ENCODE data around the gene LMCD1.

LMCD1 gene

DNA sequence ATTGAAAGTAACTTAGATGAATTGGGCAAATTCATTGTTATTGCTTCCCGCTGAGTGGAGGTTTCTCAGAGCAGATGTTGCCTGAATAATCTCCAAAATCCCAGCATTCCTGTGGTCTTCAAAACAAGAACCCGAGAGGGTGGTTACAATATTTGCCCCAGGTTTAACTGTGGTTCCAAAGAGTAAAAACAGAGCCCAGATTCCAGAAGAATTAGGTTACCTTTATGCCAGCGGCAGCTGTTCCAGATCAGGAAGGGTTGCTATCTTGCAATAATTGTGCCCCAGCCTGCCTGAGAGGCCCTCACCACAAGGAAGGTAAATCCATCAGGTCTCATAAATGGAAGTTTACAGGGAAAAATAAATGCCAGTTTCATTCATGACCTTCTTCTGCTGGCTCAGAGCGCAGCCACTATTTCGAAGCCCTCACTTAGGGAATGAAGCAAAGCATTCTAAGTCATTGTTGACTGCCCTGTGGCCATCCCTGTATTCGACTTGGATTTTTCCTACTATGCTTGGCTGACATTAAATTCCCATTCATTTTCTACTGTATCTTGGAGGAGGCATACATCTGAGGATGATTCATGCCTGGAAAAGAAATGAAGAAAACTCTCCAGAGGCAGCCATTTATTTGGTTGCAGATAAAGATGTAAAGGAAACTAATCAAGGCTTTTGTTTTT, 88.4 kb downstream of the LMCD1 start:
- Histone ChIP-seq H3F3A (ENCODE audit: insufficient read depth, low read length) (no peaks in the 10 kb centered on the region), H3K27ac (ENCODE audit: low read depth, low read length, poor library complexity, severe bottlenecking) (no peak overlapping the region), H4K20me1 (ENCODE audit: insufficient read depth, low read length) (no peaks in the 10 kb centered on the region), H3K4me2 (ENCODE audit: low read length) (no peak overlapping the region), H3K4me3 (ENCODE audit: low read depth, low read length, poor library complexity, severe bottlenecking) (no peak overlapping the region), H3K9ac (ENCODE audit: low read length) (no peak overlapping the region), H3K9me2 (ENCODE audit: low read depth, low read length) (no peaks in the 10 kb centered on the region), H3K79me2 (ENCODE audit: insufficient read depth, low read length) (no peaks in the 10 kb centered on the region), H2AFZ (ENCODE audit: low read length) (no peak overlapping the region), H3K27me3 (ENCODE audit: insufficient read depth, low read length) (no peaks in the 10 kb centered on the region), H3K9me3 (ENCODE audit: low read length) (no peaks in the 10 kb centered on the region), H3K36me3 (ENCODE audit: insufficient read depth, low read length) (no peaks in the 10 kb centered on the region; the same call in 1 of the 2 replicates), H3K4me1 (ENCODE audit: insufficient read depth, low read length, severe bottlenecking) (no peaks in the 10 kb centered on the region)
- TF ChIP-seq EZH2 (IDR thresholded peaks at IDR 0.05; ENCODE audit: borderline replicate concordance, low read length), result no peak
- TF ChIP-seq, protein P1, sequence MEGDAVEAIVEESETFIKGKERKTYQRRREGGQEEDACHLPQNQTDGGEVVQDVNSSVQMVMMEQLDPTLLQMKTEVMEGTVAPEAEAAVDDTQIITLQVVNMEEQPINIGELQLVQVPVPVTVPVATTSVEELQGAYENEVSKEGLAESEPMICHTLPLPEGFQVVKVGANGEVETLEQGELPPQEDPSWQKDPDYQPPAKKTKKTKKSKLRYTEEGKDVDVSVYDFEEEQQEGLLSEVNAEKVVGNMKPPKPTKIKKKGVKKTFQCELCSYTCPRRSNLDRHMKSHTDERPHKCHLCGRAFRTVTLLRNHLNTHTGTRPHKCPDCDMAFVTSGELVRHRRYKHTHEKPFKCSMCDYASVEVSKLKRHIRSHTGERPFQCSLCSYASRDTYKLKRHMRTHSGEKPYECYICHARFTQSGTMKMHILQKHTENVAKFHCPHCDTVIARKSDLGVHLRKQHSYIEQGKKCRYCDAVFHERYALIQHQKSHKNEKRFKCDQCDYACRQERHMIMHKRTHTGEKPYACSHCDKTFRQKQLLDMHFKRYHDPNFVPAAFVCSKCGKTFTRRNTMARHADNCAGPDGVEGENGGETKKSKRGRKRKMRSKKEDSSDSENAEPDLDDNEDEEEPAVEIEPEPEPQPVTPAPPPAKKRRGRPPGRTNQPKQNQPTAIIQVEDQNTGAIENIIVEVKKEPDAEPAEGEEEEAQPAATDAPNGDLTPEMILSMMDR (IDR thresholded peaks at IDR 0.05; ENCODE audit: low read length), result no peak

DNA sequence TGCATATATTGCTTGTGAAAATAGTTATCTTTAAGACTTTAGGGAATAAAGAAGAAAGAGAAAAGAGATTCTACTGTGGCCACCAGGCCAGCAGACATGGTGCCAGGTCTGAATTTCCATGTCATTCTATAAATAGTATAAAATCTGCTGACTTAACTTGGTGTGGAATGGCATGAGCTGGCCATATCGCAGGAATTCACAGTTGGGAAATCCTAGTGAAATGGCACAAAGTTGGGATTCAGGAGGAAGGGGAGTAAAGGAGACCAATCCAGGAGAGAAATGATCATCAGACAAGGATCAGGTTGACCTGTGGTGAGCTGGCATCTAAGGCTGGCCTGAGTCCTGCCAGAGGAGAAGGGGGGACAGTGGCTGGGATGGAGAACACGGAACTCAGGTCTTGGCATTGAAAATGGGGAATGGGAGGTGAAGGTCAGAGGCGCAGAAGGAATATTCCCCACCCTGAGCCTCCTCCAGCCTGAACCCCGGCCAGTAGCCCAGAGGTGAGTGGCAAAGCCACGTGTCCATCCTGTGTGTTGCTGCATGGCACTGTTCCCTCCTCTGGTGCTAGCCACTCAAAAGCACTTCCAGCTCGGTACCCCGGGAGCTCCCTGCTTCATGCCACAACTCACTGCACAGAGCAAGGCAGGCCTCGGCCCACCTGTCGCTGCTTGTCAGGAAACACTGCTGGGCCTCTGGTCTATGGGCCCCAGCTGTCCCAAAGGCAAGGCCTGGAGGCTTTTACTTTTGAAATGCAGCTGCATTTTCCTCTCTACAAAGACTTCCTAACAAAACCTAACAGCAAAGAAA, 91.6 kb downstream of the LMCD1 start:
- Histone ChIP-seq H3K4me3 (ENCODE audit: low read depth, low read length, poor library complexity, severe bottlenecking) (no peak overlapping the region), H3K4me2 (ENCODE audit: low read length) (no peak overlapping the region), H3K27ac (ENCODE audit: low read depth, low read length, poor library complexity, severe bottlenecking) (no peak overlapping the region), H4K20me1 (ENCODE audit: insufficient read depth, low read length) (no peaks in the 10 kb centered on the region), H3K36me3 (ENCODE audit: insufficient read depth, low read length) (no peaks in the 10 kb centered on the region; the same call in 1 of the 2 replicates), H3K9ac (ENCODE audit: low read length) (no peak overlapping the region), H3K9me3 (ENCODE audit: low read length) (no peaks in the 10 kb centered on the region), H3K9me2 (ENCODE audit: low read depth, low read length) (no peaks in the 10 kb centered on the region), H3K79me2 (ENCODE audit: insufficient read depth, low read length) (no peaks in the 10 kb centered on the region), H2AFZ (ENCODE audit: low read length) (no peak overlapping the region), H3K27me3 (ENCODE audit: insufficient read depth, low read length) (no peaks in the 10 kb centered on the region), H3F3A (ENCODE audit: insufficient read depth, low read length) (no peaks in the 10 kb centered on the region), H3K4me1 (ENCODE audit: insufficient read depth, low read length, severe bottlenecking) (no peaks in the 10 kb centered on the region)
- TF ChIP-seq EZH2 (IDR thresholded peaks at IDR 0.05; ENCODE audit: borderline replicate concordance, low read length), result no peak
- TF ChIP-seq, protein P1 (IDR thresholded peaks at IDR 0.05; ENCODE audit: low read length), result no peak

DNA sequence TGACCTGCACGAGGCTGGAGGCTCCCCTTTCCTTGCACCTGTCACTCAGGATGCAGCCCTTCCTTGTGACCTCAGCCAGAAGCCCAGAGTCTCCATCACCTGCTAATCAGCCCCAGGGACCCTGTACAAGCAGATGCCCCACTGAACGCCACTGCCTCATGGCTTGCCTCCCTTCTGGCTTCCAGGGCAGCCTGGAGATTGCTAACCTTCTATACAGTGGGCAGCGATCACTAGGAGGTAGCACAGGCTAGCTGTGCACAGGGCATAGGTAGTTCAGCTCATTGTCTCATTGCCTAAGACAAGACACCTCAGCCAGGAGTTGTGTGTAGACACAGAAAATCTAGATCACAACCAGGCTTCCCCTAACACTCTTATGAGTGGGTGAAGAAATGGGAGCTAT, 93.6 kb downstream of the LMCD1 start:
- no peaks in the 10 kb centered on the region for H3K9me3 ChIP-seq (ENCODE audit: low read length)
- H3K79me2 ChIP-seq (ENCODE audit: insufficient read depth, low read length), result no peaks in the 10 kb centered on the region
- H2AFZ ChIP-seq (ENCODE audit: low read length), result no peak overlapping the region
- H3K9me2 ChIP-seq (ENCODE audit: low read depth, low read length), result no peaks in the 10 kb centered on the region
- no peak overlapping the region for H3K4me3 ChIP-seq (ENCODE audit: low read depth, low read length, poor library complexity, severe bottlenecking)
- no peaks in the 10 kb centered on the region for H4K20me1 ChIP-seq (ENCODE audit: insufficient read depth, low read length)
- H3K4me2 ChIP-seq (ENCODE audit: low read length), result no peak overlapping the region
- H3K9ac ChIP-seq (ENCODE audit: low read length), result no peak overlapping the region
- H3K27ac ChIP-seq (ENCODE audit: low read depth, low read length, poor library complexity, severe bottlenecking), result no peak overlapping the region
- no peaks in the 10 kb centered on the region for H3F3A ChIP-seq (ENCODE audit: insufficient read depth, low read length)
- TF ChIP-seq EZH2 (IDR thresholded peaks at IDR 0.05; ENCODE audit: borderline replicate concordance, low read length), result no peak
- TF ChIP-seq, protein P1 (IDR thresholded peaks at IDR 0.05; ENCODE audit: low read length), result no peak
- no peaks in the 10 kb centered on the region for H3K27me3 ChIP-seq (ENCODE audit: insufficient read depth, low read length)
- no peaks in the 10 kb centered on the region for H3K4me1 ChIP-seq (ENCODE audit: insufficient read depth, low read length, severe bottlenecking)
- H3K36me3 ChIP-seq (ENCODE audit: insufficient read depth, low read length), result no peaks in the 10 kb centered on the region; the same call in 1 of the 2 replicates
